HL-60 (cell line): ENCODE measurements around the gene FKBP7.

Experiments used
- CTCF ChIP-seq: IDR thresholded peaks from one replicate; pipeline ENCODE4 v1.5.1; 2011; ENCODE audit warnings: low read length, control low read depth, inconsistent platforms; ENCODE audit not compliant: insufficient read depth
- GABPA ChIP-seq: IDR thresholded peaks from 2 replicates; pipeline ENCODE4 v1.6.1; 2012; ENCODE audit warnings: low read depth
- REST ChIP-seq: IDR thresholded peaks from 2 replicates; pipeline ENCODE4 v1.6.1; 2012; ENCODE audit warnings: low read depth; ENCODE audit not compliant: insufficient replicate concordance
- SPI1 ChIP-seq: IDR thresholded peaks from 2 replicates; pipeline ENCODE4 v1.6.1; 2012; ENCODE audit warnings: low read depth, mild to moderate bottlenecking, borderline replicate concordance

- TF ChIP-seq REST (no peak), CTCF (no peak), GABPA (no peak), SPI1 (no peak)
Measured at GRCh38 chr2:178508646-178509045, 30.2 kb upstream of the FKBP7 start.
